ENCODE data around the gene SHD. TPM values are rescaled to one million over a fixed set of nuclear protein-coding genes. Genes with fewer than 3 reads are reported as not detected.
A peak's percentile ranks its signal among the peaks of the same experiment; 100 is the strongest.
"Not testable (repeated sequence)": the region's sequence is repeated elsewhere in the genome, so short reads cannot be mapped to it uniquely, and the experiment has no call there.

SHD gene
- total RNA-seq, 2 experiments from 2014 or later = not detected

DNA sequence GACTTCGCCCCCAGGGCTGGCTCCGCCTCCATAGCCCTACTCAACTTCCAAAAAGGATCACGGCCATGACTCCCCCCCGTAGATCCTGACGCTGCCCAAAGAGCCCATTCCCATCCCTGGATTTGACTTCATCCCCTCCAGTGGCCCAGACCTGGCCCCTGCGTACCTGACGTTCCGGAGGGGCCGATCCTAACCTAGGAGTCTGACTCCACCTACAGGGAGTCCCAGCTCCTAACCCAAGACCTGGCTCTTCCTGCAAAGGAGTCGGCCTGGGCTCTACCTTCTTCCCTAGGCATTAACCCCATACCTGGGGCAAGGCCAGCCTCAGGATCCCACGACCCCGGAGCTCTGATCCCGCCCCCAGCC lies 48.8 kb downstream of the SHD start:
- ATAC-seq (ENCODE audit: low read depth) = peak; percentile 15

DNA sequence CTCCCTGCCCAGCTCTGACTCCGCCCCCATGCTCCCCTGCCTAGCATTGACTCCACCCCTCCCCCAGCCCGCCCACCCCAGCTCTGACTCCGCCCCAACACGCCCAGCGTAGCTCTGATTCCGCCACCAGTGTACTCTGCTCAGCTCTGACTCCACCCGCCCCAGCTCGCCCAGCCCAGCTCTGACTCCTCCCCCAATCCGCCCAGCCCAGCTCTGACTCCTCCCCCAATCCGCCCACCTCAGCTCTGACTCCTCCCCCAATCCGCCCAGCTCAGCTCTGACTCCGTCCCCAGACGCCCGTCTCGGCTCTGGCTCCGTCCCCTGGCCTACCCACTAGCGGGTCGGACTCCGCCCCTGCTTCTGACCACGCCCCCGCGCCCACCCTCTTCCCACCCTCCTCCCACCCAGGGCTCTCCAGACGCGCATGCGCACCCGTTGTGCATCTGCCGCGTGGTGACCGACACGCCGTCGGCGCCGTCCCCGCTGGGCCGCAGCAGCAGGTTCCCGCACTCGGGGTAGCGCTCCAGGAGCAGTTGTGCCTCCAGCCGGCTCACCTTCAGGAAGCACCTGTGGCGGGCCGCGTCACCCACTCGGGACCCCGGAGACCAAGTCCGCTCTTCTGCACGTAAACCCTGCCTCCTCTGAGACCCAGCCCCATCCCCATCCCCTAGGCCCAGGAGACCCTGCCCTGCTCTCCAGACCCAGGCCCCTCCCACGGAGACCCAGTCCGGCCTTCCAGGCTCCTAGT lies 49.4 kb downstream of the SHD start:
- Mint-ChIP-seq H3K27ac (peak overlapping the region; percentile 89), H3K36me3 (peaks cover 4% of the 10 kb centered on the region), H3K9me3 (no peaks in the 10 kb centered on the region), H3K4me1 (peaks cover 20% of the 10 kb centered on the region), H3K27me3 (no peaks in the 10 kb centered on the region), H3K4me3 (peak overlapping the region; percentile 86)
- DNase-seq (peak; percentile 96), ATAC-seq (ENCODE audit: low read depth) (peak; percentile 80)
- POLR2A ChIA-PET = interaction anchor here (0.9 to 4.1 kb wide), 6 partner anchors 15 to 143 kb away, joined by 3 to 30 read pairs (median 6); partner anchors contain the start of genes CHAF1A, FSD1, MPND and TMIGD2

More for the DNA sequence above, 48.8 kb downstream of the SHD start:
- Mint-ChIP-seq H3K9me3 (no peaks in the 10 kb centered on the region), H3K27ac (peak overlapping the region; percentile 89), H3K27me3 (no peaks in the 10 kb centered on the region), H3K4me3 (peak overlapping the region; percentile 86), H3K36me3 (peaks cover 4% of the 10 kb centered on the region), H3K4me1 (peaks cover 20% of the 10 kb centered on the region)
- POLR2A ChIA-PET = interaction anchor here (0.9 to 4.1 kb wide), 6 partner anchors 16 to 143 kb away, joined by 3 to 30 read pairs (median 6); partner anchors contain the start of genes CHAF1A, FSD1, MPND and TMIGD2
- no peak for DNase-seq

DNA sequence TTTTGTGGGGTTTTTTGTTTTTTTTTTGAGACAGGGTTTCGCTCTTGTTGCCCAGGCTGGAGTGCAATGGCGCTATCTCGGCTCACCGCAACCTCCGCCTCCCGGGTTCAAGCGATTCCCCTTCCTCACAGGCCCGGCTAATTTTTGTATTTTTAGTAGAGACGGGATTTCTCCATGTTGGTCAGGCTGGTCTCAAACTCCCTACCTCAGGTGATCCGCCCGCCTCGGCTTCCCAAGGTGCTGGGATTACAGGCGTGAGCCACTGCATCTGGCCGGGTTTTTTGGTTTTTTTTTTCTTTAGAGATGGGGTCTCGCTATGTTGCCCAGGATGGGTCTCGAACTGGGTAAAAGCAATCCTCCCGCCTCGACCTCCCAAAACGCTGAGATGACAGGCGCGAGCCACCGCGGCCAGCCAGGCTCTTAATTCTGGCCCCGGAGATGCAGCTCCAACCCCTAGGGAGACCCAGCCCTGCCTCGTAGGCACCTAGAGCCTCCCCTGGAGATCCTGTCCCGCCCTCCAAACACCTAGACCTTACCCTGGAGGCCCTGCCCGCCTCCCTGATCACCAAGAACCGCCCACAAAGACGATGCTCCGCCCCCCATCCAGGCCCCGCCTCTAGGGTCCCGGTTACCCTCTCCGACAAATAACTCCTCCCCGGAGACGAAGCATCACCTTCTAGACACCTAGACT lies 50.1 kb downstream of the SHD start:
- DNase-seq = peak; percentile 51
- peak overlapping the region; percentile 86 for H3K4me3 Mint-ChIP-seq
- H3K9me3 Mint-ChIP-seq; H3K27me3 Mint-ChIP-seq; ATAC-seq (ENCODE audit: low read depth); H3K36me3 Mint-ChIP-seq: not testable (repeated sequence)
- peak overlapping the region; percentile 86 for H3K27ac Mint-ChIP-seq
- peaks cover 20% of the 10 kb centered on the region for H3K4me1 Mint-ChIP-seq
- POLR2A ChIA-PET = interaction anchor here (1.9 to 4.1 kb wide), 2 partner anchors 14 to 25 kb away, joined by 8 to 30 read pairs; partner anchors contain the start of genes FSD1 and MPND

DNA sequence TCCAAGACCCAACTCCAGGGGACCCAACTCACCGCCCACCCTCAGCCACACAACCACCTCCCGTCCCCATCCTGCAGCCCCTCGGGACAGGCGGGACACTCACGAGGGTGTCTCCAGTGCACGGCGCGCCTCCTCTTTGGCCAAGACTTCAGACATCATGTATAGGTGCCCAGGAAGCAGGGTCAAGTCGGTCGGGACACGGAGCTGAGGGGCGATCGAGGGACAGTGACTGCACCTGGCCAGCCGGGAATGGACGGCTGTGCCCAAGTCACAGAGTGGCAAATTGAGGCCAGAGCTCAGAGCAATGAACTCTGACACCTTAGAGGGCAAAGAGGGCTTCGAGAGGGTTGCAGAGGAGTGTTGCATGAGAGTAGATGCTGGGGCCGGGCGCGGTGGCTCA lies 50.8 kb downstream of the SHD start:
- H3K4me1 Mint-ChIP-seq = peaks cover 22% of the 10 kb centered on the region
- H3K27ac Mint-ChIP-seq = no peak overlapping the region
- H3K36me3 Mint-ChIP-seq = peaks cover 8% of the 10 kb centered on the region
- H3K9me3 Mint-ChIP-seq = peaks cover 5% of the 10 kb centered on the region
- no peak for ATAC-seq (ENCODE audit: low read depth)
- H3K27me3 Mint-ChIP-seq = no peaks in the 10 kb centered on the region
- POLR2A ChIA-PET = interaction anchor here (4.1 kb wide), 1 partner anchor 14 kb away, joined by 30 read pairs; the partner anchor contains the start of gene MPND
- no peak for DNase-seq
- peak overlapping the region; percentile 19 for H3K4me3 Mint-ChIP-seq

DNA sequence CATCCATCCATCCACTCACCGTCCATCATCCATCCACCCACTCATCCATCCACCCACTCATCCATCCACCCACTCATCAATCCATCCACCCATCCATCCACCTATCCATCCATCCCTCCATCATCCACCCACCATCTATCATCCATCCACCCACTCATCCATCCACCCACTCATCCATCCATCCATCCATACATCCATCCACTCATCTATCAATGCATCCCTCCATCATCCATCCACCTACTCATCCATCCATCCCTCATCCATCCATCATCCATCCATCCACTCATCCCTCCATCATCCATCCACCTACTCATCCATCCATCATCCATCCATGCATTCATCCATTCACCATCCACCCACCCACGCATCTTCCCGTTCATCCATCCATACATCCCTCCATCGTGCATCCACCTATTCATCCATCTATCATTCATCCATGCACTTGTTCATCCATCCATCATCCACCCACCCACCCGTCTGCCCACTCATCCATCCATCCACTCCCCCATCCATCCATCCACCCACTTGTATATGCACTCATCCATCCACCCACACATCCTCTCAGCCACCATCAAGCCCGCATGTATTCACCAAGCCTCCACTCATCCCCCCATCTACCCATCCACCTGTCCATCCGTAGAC lies 56.0 kb downstream of the SHD start:
- Mint-ChIP-seq H3K36me3 (peaks cover 18% of the 10 kb centered on the region), H3K27ac (no peak overlapping the region), H3K9me3 (peaks cover 11% of the 10 kb centered on the region), H3K4me3 (no peak overlapping the region), H3K27me3 (no peaks in the 10 kb centered on the region), H3K4me1 (peaks cover 19% of the 10 kb centered on the region)
- ATAC-seq (ENCODE audit: low read depth) = no peak
- POLR2A ChIA-PET = no interaction called here
- no peak for DNase-seq

DNA sequence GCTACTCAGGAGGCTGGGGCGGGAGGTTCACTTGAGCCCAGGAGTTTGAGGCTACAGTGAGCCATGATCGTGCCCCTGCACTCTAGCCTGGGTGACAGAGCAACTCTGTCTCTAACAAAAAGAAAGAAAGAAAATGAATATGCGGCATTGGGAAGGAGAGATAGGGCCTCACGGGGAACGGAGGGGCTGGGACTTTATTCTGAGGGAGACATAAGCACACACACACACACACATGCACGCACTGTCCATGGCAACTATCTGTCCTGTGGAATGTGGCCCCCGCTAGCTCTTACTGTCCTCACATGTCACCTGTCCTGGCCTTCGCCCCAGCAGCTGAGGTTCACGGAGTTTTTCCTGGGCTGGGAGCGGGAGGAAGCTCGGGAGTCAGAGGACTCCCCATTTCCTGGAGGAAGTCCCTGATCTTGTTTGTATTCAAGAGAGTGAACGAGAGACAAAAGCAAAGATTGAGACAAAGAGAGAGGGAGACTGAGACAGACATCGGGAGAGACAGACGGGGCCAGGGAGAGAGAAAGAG lies 58.9 kb downstream of the SHD start:
- H3K4me3 Mint-ChIP-seq = peak overlapping the region; percentile 95
- POLR2A ChIA-PET = interaction anchor here (0.8 to 1.8 kb wide), 2 partner anchors 10 to 33 kb away, joined by 3 to 4 read pairs; partner anchors contain the start of gene FSD1
- H3K27ac Mint-ChIP-seq = peak overlapping the region; percentile 97
- H3K36me3 Mint-ChIP-seq = peaks cover 18% of the 10 kb centered on the region
- no peaks in the 10 kb centered on the region for H3K27me3 Mint-ChIP-seq
- ATAC-seq (ENCODE audit: low read depth) = no peak
- DNase-seq = no peak
- H3K4me1 Mint-ChIP-seq = peaks cover 22% of the 10 kb centered on the region
- H3K9me3 Mint-ChIP-seq = peaks cover 11% of the 10 kb centered on the region

DNA sequence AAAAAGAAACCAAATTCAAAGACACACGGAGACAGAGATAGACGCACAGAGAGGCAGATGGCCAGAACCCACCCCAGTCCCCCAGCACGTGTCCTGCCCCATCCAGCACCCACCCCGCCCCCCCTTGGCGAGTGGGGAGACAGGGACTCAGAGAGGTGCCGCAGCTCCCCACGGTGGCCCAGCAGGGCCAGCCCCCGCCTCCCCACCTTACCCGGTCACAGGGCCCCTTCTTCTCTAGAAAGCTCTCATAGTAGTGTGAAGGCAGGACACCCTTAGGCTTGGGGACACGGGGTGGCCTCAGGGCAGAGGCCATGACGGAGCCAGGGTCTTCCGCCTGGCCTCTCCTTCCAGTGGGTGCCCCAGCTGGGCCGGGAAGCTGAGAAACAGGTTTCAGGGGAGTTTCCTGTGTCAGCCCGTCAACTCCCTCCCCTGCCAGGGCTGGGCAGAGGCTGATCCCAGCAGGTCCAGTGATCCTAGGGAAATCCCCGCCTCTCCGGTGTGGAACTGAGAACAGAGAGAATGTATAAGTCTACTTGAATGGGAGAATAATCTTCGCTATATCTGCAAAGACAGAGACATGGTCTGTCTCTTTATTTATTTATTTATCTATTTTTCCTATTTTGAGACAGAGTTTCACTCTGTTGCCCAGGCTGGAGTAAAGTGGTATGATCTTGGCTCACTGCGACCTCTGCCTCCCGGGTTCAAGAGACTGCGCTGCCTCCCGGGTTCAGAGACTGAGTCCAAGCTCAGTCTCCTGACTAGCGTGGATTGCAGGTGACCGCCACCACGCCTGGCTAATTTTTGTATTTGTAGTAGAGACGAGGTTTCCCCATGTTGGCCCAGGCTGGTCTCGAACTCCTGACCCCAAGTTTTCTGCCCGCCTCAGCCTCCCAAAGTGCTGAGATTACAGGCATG lies 59.6 kb downstream of the SHD start, which contains the start of gene STAP2:
STAP2 (minus strand) TSS at position 387 of the 915 bp plus-strand sequence; CDS start at position 313, 74 bp downstream.
- DNase-seq (no peak), ATAC-seq (ENCODE audit: low read depth) (no peak)
- peak within 1 kb of the TSS; percentile 97 for H3K27ac Mint-ChIP-seq
- H3K4me3 Mint-ChIP-seq = peak within 1 kb of the TSS; percentile 95
- no peaks in the 10 kb centered on the region for H3K27me3 Mint-ChIP-seq
- peaks cover 22% of the 10 kb centered on the region for H3K4me1 Mint-ChIP-seq
- POLR2A ChIA-PET = interaction anchor here (0.8 to 1.8 kb wide), 2 partner anchors 9 to 34 kb away, joined by 3 to 4 read pairs; partner anchors contain the start of gene FSD1
- H3K9me3 Mint-ChIP-seq = peaks cover 11% of the 10 kb centered on the region
- peaks cover 18% of the 10 kb centered on the region for H3K36me3 Mint-ChIP-seq

Other genes starting within 250 kb of the SHD start
- 10 to 100 TPM; 60.6 to 61.5 TPM for gene ZBTB7A, start 212.4 kb upstream of the SHD start, total RNA-seq
- 100 to 1,000 TPM; 210 to 211 TPM for gene MAP2K2, start 155.1 kb upstream of the SHD start, total RNA-seq
- gene CREB3L3, start 125.6 kb upstream of the SHD start, total RNA-seq = not detected
- 10 to 100 TPM; 30.1 to 37.5 TPM for gene SIRT6, start 96.7 kb upstream of the SHD start, total RNA-seq
- 1 to 10 TPM; 1.5 to 1.7 TPM for gene ANKRD24, start 96.6 kb upstream of the SHD start, total RNA-seq
- gene EBI3, start 49.7 kb upstream of the SHD start, total RNA-seq = under 1 TPM; 0.33 to 0.34 TPM
- 10 to 100 TPM; 27.9 to 29.0 TPM for gene YJU2, start 32.2 kb upstream of the SHD start, total RNA-seq
- 10 to 100 TPM; 49.3 to 50.5 TPM for gene TMIGD2, start 23.1 kb downstream of the SHD start, total RNA-seq
- 10 to 100 TPM; 20.8 to 21.8 TPM for gene FSD1, start 25.3 kb downstream of the SHD start, total RNA-seq
- gene STAP2, start 59.6 kb downstream of the SHD start, total RNA-seq = 1 to 10 TPM; 8.4 to 8.8 TPM
- 10 to 100 TPM; 23.7 to 26.2 TPM for gene MPND, start 64.3 kb downstream of the SHD start, total RNA-seq
- gene SH3GL1, start 121.3 kb downstream of the SHD start, total RNA-seq = 10 to 100 TPM; 54.6 to 56.8 TPM
- gene CHAF1A, start 123.4 kb downstream of the SHD start, total RNA-seq = 10 to 100 TPM; 77.0 to 79.1 TPM
- gene UBXN6, start 178.5 kb downstream of the SHD start, total RNA-seq = 10 to 100 TPM; 50.0 to 56.7 TPM
- 10 to 100 TPM; 56.5 to 58.0 TPM for gene HDGFL2, start 193.0 kb downstream of the SHD start, total RNA-seq
- gene PLIN4, start 239.2 kb downstream of the SHD start, total RNA-seq = under 1 TPM; 0.06 to 0.11 TPM

Measured in activated naive CD8-positive, alpha-beta T cell treated with anti-CD3 and anti-CD28 coated beads, Interleukin-2, amount 10 ng/mL, durations not matched to agents 7 days and 5 days (primary cell).